PC-3 (cell line): ENCODE data around the gene LCP1. TPM values are rescaled to one million over a fixed set of nuclear protein-coding genes. Genes with fewer than 3 reads are reported as not detected.

Experiments used
- ATAC-seq: fragments of 200-7000 bp; cut with Tn5 transposase; 2 replicates; pipeline ENCODE4 v1.9.1; 2020; ENCODE audit warnings: mild to moderate bottlenecking, moderate library complexity
- BruUV-seq: library from RNA; stranded (reverse); fragments of 400-500 nt; replicated peaks from 2 replicates; lab custom pipeline; 2021; lab: Mats Ljungman, UMichigan
- CTCF ChIA-PET: fragments of 300-600 bp; sonication (Branson Sonifier 250); formaldehyde crosslinking; loops from one replicate; lab custom pipeline; 2022; ENCODE audit warnings: antibody characterized with exemption; lab: Charles Lee
- POLR2A ChIA-PET: fragments of 300-600 bp; sonication (Branson Sonifier 250); formaldehyde crosslinking; loops from one replicate; lab custom pipeline; 2022; ENCODE audit warnings: antibody characterized with exemption; ENCODE audit not compliant: unreplicated experiment; lab: Charles Lee
- DNase-seq: peaks from one replicate; pipeline ENCODE4 v3.0.0-alpha.2; 2015
- H2AFZ ChIP-seq: fragments of 300-600 bp; sonication (generic); 2 replicates; pipeline ENCODE4 v1.6.0; 2016; ENCODE audit warnings: antibody characterized with exemption, low read length
- H3F3A ChIP-seq: fragments of 300-600 bp; sonication (generic); one replicate; pipeline ENCODE4 v1.6.0; 2017; ENCODE audit warnings: antibody characterized with exemption, low read length, control low read depth, mild to moderate bottlenecking; ENCODE audit not compliant: unreplicated experiment
- H3K27ac ChIP-seq: fragments of 300-600 bp; sonication (generic); 2 replicates; pipeline ENCODE4 v1.5.1; 2016; ENCODE audit warnings: mild to moderate bottlenecking, low read length
- H3K27me3 ChIP-seq: fragments of 300-600 bp; sonication (generic); 2 replicates; pipeline ENCODE4 v1.6.1; 2016; ENCODE audit warnings: low read length, mixed read lengths
- H3K36me3 ChIP-seq: fragments of 300-600 bp; sonication (generic); 2 replicates; pipeline ENCODE4 v1.6.1; 2016; ENCODE audit warnings: low read depth, mixed run types, low read length, mixed read lengths
- H3K4me1 ChIP-seq: fragments of 300-600 bp; sonication (generic); 2 replicates; pipeline ENCODE4 v1.5.1; 2016; ENCODE audit warnings: low read length; ENCODE audit not compliant: insufficient read depth
- H3K4me2 ChIP-seq: fragments of 300-600 bp; sonication (generic); 2 replicates; pipeline ENCODE4 v1.6.0; 2016; ENCODE audit warnings: low read length
- H3K4me3 ChIP-seq: fragments of 300-600 bp; sonication (generic); 2 replicates; pipeline ENCODE4 v1.5.1; 2016; ENCODE audit warnings: mild to moderate bottlenecking, low read length, mixed read lengths
- H3K79me2 ChIP-seq: fragments of 300-600 bp; sonication (generic); 2 replicates; pipeline ENCODE4 v1.6.1; 2017; ENCODE audit warnings: low read length, mixed read lengths
- H3K9ac ChIP-seq: fragments of 300-600 bp; sonication (generic); 2 replicates; pipeline ENCODE4 v1.6.0; 2016; ENCODE audit warnings: mild to moderate bottlenecking, low read length
- H3K9me2 ChIP-seq: fragments of 300-600 bp; sonication (generic); replicated peaks from 2 replicates; pipeline ENCODE4 v1.6.1; 2016; ENCODE audit warnings: mixed run types, low read length, mixed read lengths
- H3K9me3 ChIP-seq: fragments of 300-600 bp; sonication (generic); 2 replicates; pipeline ENCODE4 v1.6.1; 2016; ENCODE audit warnings: low read length, mixed read lengths
- H4K20me1 ChIP-seq: fragments of 300-600 bp; sonication (generic); 2 replicates; pipeline ENCODE4 v1.6.1; 2016; ENCODE audit warnings: low read length, mixed read lengths
- CTCF ChIP-seq: fragments of 300-600 bp; sonication (generic); conservative IDR thresholded peaks from 2 replicates; pipeline ENCODE4 v1.5.1; 2017; ENCODE audit warnings: antibody characterized with exemption, low read depth, mild to moderate bottlenecking, low read length
- EZH2 ChIP-seq: fragments of 300-600 bp; sonication (generic); IDR thresholded peaks from one replicate; pipeline ENCODE4 v1.6.1; 2017; ENCODE audit warnings: antibody characterized with exemption, mild to moderate bottlenecking, low read length; ENCODE audit not compliant: unreplicated experiment
- EZH2phosphoT487 ChIP-seq: fragments of 300-600 bp; sonication (generic); IDR thresholded peaks from 2 replicates; pipeline ENCODE4 v1.6.1; 2018; ENCODE audit warnings: mild to moderate bottlenecking, antibody characterized with exemption, low read length, borderline replicate concordance
- intact Hi-C: fragments of 100-400 bp; cut with micrococcal nuclease; formaldehyde crosslinking; loops from 2 replicates; pipeline ENCODE4 v1.9.0; 2023
- total RNA-seq: library from RNA; depleted of rRNA; stranded (reverse); fragments of >200 nt; gene quantifications from 2 replicates; pipeline ENCODE4 v1.2.3, GENCODE V29; 2014

The LCP1 gene
- total RNA-seq, 1 experiment from 2014 or later, result 143 TPM

- Histone ChIP-seq H3F3A (no peaks in the 10 kb centered on the region), H3K9me2 (no peaks in the 10 kb centered on the region), H3K79me2 (peaks cover 7% of the 10 kb centered on the region; the same call in 1 of the 2 replicates), H3K27me3 (no peaks in the 10 kb centered on the region), H3K4me1 (peaks cover 32% of the 10 kb centered on the region), H3K27ac (peak overlapping the region; percentile 8; the same call in 1 of the 2 replicates), H3K4me3 (peak overlapping the region; percentile 89), H3K36me3 (no peaks in the 10 kb centered on the region), H3K4me2 (peak overlapping the region; percentile 100), H3K9me3 (no peaks in the 10 kb centered on the region), H4K20me1 (no peaks in the 10 kb centered on the region), H3K9ac (peak overlapping the region; percentile 65), H2AFZ (peak overlapping the region; percentile 97)
- ATAC-seq (no peak), DNase-seq (peak; percentile 4)
- ChIA-PET POLR2A (no interaction called here), CTCF (no interaction called here)
- TF ChIP-seq CTCF, result no peak
- no peak for TF ChIP-seq EZH2phosphoT487
- TF ChIP-seq EZH2, result no peak
- BruUV-seq, result no TSS peak
- intact Hi-C loops, result loop anchor here (5.0 kb wide), 1 partner anchor 77 kb away; no protein-coding TSS in a partner anchor
These were observed 28.5 kb upstream of the LCP1 start for GRCh38 chr13:46210362-46211083.

DNA sequence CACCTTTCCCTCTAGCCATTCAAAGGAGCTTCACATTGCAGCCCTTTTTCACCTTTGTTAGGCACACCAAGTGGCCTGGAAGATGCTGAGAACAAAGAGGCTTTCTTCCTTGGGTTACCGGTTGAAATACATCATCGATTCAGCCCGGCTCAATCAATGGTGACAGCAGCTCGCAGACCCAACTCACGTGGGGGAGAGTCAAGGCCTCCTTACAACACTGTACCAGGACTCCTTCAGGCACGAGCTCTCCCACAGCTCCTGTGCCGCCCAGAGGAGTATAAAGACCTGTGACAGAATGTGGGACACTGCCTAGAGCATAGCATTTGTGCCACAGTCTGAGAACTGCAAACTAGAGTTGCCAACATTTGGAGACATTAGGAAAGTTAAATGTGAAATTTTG, 25.9 kb upstream of the LCP1 start:
- intact Hi-C loops, result no loop called here
- ChIA-PET CTCF (no interaction called here), POLR2A (no interaction called here)
- TF ChIP-seq CTCF (no peak), EZH2 (no peak), EZH2phosphoT487 (no peak)
- DNase-seq, result no peak
- Histone ChIP-seq H2AFZ (no peak overlapping the region), H3K79me2 (peaks cover 7% of the 10 kb centered on the region; the same call in 1 of the 2 replicates), H3K9ac (no peak overlapping the region), H3F3A (no peaks in the 10 kb centered on the region), H4K20me1 (no peaks in the 10 kb centered on the region), H3K27ac (no peak overlapping the region), H3K36me3 (no peaks in the 10 kb centered on the region), H3K9me3 (no peaks in the 10 kb centered on the region), H3K4me3 (no peak overlapping the region), H3K4me1 (peaks cover 24% of the 10 kb centered on the region), H3K4me2 (no peak overlapping the region), H3K27me3 (no peaks in the 10 kb centered on the region), H3K9me2 (no peaks in the 10 kb centered on the region)
- ATAC-seq, result no peak
- no TSS peak for BruUV-seq

DNA sequence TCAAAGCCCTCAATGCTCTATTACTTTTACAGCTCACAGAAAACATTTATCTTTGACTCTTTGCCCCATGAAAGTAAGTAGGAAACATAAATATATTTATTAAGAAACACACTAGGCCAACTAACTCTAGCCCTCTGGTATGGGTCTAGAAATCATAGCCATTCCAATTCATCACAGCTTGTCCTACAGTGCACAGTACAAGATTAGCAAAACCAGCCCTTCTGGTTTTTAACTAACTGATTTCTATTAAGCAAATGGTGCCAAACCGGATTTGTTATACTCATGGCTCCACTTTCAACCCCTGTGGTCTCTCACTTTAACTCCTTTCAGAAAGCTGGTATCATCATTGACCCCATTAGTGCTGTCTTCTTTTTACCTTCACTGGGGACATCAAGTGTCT, 24.2 kb upstream of the LCP1 start:
- CTCF ChIA-PET, result no interaction called here
- Histone ChIP-seq H3K4me3 (no peak overlapping the region), H3K4me1 (peaks cover 18% of the 10 kb centered on the region), H4K20me1 (no peaks in the 10 kb centered on the region), H3F3A (no peaks in the 10 kb centered on the region), H3K9me3 (no peaks in the 10 kb centered on the region), H3K9ac (no peak overlapping the region), H3K9me2 (no peaks in the 10 kb centered on the region), H3K36me3 (no peaks in the 10 kb centered on the region), H3K27ac (no peak overlapping the region), H3K4me2 (no peak overlapping the region), H2AFZ (no peak overlapping the region), H3K27me3 (no peaks in the 10 kb centered on the region), H3K79me2 (peaks cover 6% of the 10 kb centered on the region; the same call in 1 of the 2 replicates)
- DNase-seq (peak; percentile 43), ATAC-seq (no peak)
- POLR2A ChIA-PET, result no interaction called here
- TF ChIP-seq EZH2phosphoT487 (no peak), EZH2 (no peak), CTCF (no peak)
- intact Hi-C loops, result no loop called here
- BruUV-seq, result no TSS peak
